HG02571 (cell line): ENCODE results near the gene RNF227.
"Not testable (repeated sequence)": the region's sequence is repeated elsewhere in the genome, so short reads cannot be mapped to it uniquely, and the experiment has no call there.

Source experiments
- ATAC-seq: cut with Tn5 transposase; IDR thresholded peaks from one replicate; pipeline ENCODE4 v1.9.1; 2021; ENCODE audit warnings: mild to moderate bottlenecking, moderate library complexity; ENCODE audit not compliant: unreplicated experiment

Gene RNF227

DNA sequence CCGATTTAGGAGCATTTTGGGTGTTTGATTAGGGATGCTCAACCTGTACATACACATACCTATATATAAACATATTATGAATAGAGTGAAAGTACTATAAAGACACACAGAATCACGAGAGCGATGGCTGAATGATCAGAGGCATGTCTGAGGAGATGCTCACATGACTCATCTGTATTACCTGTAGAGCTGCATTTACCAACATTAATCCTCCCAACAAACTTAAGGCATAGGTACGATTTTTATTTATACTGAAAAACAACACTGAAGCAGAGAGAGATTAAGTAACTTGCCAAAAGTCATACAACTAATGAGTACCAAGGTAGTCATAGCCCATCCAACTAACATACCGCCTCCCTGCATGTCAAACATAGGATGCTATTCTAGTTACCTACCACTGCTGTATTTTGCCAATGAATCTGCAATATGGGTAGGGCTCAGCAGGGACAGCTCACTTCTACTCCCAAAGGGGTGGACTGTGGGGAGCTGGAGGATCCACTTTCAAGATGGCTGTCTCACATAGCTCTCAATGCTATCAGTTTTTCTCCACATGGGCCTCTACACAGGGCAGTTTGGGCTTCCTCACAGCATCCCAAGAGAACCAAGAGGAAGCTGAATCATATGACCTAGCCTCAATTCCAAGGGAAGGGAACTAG is 51.0 kb downstream of the RNF227 start:
- no peak for ATAC-seq

DNA sequence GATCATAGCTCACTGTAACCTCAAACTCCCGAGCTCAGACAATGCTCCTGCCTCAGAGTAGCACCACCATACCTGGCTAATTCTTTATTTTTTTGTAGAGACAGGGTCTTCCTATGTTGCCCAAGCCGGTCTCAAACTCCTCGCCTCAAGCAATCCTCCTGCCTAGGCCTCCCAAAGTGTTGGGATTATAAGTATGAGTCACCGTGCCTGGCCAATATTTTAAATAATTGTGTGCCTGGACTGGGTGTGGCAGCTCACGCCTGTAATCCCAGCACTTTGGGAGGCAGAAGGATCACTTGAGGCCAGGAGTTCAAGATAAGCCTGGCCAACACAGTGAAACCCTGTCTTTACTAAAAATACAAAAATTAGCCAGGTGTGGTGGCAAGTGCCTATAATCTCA is 51.7 kb downstream of the RNF227 start:
- ATAC-seq = not testable (repeated sequence)
